ENCODE data around the gene GFY.
A peak's percentile ranks its signal among the peaks of the same experiment; 100 is the strongest.

GFY gene

DNA sequence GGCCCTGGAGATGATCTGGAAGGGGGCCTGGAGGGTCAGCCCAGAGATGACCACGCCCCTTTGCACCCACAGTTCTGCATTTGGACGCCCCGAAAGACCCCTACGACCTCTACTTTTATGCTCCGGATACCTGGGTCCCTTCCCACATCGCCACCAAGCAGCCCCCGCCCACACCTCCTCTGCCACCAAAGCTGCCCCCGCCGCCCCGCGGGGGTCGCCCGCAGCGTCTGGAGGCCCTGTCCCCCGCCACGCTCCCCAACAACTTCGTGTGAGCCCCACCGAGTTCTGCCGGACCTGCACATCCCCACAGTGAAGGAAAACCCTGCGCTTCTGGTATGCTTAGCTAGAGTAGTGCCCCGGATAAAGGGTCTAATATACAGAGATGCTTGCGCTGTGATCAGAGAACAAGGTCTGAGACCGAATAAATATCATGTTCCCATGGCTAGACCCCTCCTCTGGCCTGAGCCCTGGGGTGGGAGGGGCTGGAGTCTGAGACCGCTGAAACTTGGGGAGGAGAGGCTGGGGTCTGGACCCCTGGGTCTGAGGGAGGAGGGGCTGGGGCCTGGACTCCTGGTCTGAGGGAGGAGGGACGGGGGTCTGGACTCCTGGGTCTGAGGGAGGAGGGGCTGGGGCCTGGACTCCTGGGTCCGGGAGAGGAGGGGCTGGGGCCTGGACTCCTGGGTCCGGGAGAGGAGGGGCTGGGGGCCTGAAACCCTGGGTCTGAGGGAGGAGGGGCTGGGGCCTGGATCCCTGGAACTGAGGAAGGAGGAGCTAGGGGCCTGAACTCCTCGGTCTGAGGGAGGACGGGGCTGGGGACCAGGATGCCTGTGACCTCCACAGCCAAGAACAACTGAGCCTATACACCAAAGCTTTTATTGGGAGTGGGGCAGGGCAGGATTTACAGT is 3.6 kb downstream of the GFY start:
- DNase-seq (ENCODE audit: low spot score) = no peak

DNA sequence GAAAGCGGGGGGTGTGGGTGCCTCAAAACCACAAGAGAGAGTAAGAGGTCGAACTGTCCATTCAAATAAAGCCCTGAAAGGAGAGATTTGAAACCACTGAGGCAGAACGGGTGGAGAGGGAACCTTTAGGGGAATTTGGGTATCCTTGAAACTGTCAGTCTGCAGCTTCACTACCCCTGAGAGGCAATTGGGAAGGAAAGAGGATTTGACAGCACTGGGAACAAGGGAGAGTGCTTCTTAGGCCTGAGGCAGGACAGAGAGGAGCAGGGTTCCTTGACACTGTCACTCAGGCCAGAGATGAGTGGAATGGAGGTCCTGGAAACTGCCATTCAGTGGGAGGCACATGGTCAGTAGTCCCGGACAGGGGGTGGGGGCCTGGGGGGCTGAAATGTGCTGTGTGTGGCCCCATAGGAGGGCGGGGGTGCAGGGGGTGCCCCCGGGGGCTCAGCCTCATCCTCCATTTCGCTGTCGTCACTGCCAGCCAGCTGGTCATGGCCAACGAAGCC is 5.0 kb downstream of the GFY start:
- DNase-seq (ENCODE audit: low spot score) = no peak

DNA sequence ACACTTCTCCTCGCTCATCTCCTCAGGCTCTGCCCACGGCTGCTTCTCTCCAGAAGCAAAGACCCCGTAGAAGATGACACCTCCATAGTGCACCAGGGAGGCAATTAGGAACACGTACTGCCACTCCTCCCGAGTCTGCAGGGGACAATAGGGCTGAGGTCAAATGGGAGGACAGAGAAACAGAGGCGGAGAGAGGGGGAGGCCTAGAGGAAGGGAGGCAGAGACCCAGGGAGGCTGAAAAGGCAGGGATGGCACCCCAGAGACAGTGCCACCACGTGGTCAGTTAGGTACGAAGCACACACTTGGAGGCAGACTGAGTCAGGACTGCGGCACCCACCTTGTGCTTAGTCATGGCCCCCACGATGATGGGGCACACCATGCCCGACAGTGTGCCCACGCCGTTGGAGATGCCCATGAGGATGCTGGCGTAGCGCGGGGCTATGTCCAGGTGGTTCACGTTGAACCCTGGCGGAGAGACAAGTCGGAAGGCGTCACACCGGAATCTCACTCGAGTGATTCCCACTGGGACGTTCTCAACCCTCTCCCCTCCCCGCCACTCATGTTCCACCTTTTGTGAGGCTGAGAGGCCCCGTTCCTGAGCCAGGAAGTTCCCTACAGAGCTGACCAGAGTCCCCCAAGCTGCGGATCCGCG is 5.6 kb downstream of the GFY start:
- no peak for DNase-seq (ENCODE audit: low spot score)

DNA sequence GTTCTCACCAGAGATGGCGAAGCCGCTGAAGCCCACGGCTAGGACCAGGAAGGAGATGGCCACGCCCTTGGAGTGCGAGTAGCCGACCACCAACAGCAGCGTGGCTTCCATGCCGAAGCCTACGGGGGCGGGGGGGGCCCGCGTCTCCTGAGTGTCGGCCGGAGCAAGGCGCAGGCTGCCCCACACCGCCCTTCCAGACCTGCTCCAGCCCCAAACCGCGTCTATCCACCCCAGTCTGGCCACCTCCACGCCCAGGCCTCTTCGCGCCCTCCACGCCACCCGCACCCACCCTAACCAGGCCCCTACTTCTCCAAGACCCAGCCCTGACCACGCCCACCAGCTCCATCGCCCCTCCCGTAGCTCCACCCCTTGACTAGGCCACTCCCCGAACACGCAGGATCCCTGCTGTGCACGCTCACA is 6.2 kb downstream of the GFY start:
- DNase-seq (ENCODE audit: low spot score) = no peak

DNA sequence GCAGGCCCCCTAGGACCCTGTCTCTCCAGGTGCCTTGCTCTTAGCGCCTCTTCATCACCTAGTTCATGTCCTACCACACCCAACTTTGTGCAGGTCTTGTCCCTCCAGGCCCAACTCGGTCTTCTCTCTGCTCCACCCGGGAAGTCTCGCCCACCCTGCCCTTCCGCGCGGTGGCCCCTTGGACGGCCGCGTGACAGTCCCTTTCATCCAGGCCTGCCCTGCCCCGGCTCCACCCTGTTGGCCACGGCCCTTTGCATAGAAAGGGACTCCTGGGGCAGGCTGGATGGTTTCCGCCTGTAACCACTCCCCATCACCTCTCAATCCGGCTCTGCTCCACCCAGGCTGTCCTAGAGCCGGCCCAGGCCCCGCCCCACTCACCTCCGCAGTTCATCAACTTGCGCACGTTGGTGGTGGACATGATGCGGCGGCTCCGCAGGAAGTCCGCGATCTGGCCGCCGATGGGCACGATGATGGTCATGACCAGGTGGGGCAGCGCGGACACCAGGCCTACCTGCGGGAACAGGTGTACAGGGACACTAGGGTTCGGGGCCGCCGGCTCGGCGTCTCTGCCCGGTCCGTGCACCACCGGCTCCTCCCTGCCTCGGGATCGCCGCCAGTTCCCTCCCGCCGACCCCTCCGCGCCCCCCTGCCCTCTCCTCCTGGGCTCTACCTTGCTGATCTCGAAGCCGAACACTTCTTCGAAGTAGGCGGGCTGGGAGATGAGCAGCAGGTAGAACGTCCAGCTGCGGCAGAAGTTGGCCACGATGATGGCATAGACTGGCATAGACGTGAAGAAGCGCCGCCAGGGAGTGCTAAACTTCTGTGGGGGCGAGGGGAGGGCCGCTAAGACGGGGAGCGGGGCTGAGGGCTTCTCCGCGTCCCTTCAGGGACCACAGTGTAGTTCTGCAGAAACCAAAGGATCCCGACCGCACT is 7.2 kb downstream of the GFY start:
- peak; percentile 54 for DNase-seq (ENCODE audit: low spot score)

DNA sequence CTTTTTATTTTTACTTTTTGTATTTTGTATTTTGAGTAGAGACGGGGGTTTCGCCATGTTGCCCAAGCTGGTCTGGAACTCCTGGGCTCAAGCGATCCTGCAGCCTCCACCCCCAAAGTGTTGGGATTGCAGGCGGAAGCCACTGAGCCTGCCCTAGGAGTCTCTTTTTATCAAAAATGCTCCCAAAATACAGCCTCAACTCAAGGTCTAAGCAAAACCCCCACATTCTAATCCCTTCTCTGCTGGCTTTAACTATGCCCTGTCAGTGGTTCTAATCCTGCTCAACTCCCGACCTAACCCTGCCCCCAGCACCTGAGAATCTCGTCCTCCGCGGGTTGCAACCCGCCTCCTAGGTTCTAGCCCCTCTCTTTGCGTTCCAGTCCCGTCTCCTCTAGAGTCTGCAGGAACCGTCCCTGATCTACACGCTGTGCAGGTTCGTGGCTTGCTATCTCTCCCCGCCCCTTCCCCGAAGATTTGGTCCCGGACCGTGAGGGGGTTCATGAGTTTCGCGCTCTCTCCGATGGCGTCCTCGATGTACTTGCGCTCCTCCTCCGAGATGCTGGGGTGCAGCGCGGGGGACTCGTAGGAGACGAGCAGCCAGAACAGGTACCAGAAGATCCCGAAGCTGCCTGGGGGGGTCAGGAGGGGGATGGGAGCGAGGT is 8.2 kb downstream of the GFY start:
- no peak for DNase-seq (ENCODE audit: low spot score)

DNA sequence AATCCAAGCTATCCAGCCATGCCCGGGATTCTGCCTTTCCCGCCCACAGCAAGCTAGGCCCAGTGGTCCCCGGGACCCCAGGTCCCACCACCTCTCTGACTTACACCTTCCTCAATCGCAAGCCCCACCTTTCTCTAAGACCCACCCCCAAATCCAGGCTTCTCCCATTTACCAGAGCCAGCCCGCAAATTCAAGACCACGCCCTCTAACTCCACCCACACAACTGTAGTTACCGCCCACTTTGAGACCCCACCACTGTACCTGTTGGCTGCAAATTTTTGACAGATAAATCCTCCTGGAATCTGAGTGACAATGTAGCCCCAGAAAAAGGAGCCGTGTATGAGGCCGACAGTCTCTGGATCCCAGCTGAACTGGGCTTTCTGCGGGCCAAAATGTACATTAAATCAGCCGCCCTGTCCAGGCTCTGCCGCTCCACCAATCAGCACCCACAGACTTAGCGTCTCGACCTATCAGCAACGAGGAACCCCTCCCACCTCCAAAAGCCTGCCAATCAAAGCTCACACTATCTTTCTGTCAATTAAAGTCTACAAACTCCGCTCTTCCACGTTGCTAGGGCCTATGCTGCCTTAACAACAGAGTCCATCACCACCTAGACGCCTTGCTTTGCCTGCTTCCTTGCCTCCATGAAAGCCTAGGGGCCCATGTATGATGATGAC is 9.9 kb downstream of the GFY start:
- DNase-seq (ENCODE audit: low spot score) = no peak

DNA sequence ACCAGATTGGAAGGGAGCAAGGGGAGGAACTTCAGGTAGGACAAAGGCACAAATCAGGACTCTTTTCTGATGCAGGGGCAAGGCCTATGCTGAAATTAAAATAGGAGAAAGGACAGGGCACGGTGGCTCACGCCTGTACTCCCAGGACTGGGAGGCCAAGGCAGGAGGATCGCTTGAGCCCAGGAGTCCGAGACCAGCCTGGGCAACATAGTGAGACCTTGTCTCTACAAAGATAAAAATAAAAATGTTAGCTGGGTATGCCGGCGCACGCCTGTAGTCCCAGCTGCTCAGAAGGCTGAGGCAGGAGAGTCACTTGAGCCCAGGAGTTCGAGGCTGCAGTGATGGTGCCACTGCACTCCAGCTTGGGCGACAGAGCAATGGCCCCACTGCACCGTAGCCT is 10.5 kb downstream of the GFY start:
- no peak for DNase-seq (ENCODE audit: low spot score)

DNA sequence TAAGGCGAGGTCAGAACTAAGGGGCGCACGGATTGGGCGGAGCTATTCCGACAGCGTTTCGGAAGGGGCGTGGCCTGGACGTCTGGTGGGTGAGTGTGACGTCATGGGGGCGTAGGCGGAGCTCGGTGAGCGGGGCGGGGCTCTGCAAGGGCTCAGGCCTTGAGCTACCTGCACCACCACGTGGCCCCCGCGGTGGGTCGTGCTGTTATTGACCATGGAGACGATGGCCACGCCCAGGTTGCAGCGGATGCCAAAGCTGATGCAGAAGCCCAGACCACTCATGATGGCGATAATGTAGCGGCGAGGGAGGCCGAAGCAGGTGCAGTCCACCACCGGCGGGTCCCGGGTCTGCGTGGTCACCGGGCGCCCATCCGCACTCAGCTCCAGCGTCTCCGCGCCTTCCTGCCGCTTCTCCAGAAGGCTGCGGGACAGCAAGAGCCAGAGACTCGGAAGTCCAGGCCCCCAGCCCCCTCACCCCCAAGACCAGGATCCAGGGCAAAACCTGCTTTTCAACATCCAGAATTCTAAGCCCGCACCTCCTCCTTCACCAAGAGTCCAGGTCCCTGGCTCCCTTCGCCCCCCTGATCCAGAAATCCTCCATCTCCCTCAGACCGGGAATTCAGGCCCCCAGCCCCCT is 11.3 kb downstream of the GFY start:
- DNase-seq (ENCODE audit: low spot score) = peak; percentile 74

DNA sequence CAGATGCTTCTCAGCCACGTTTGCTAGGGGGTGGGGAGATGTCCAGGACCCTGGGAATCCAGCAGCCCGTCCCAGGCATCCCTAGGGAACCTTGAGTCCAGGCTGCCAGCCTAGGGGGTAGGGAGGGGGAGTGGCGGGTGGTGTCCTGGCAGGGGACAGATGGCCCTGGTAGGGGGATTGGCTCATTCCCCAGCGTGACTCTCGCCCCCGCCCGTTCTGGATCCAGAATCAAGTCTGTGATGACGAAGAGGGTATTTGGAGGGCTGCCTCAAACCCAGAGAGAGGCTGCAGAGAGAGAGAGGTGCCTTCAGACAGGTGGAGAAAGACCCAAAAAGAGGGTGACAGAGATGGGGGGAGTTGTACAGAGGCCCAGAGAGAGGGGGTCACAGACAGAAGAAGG is 12.0 kb downstream of the GFY start:
- DNase-seq (ENCODE audit: low spot score) = no peak

DNA sequence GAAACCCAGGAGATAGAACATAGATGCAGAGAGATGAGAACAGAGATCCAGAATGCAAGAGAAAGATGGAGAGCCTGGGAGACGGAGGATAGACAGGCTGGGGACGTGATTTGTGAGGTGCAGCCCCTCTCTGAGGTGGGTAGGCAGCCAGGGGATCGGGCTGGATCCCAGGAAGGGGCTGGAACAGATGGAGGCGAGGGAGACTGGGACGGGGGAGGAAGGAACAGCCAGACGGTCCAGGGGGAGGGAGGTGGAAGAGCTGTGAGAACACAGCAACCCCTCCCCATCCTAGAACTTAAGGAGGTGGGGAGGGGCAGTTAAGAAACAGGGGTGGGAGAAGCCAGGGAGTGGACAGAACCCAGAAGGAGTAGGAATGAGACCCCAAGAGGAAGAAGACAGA is 13.1 kb downstream of the GFY start:
- DNase-seq (ENCODE audit: low spot score) = no peak

DNA sequence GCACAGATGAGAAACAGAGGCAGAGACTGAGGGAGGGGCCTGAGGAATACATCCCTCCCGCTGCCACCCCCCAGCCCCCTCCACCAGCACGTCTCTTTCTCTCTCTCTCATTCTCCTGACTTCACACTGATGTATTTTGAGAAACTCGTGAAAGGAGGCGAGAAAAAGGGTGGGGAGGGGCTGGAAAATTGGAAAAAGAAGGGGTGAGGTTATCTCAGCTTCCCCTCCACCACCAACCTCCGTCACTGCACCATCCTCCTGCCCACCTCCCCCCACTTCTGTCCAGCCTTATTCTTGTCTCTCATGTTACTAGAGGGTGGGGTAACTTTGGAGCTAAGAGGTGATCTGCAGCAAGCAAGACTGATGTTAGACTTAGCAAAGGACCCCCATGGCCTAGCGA is 14.6 kb downstream of the GFY start:
- DNase-seq (ENCODE audit: low spot score) = no peak

DNA sequence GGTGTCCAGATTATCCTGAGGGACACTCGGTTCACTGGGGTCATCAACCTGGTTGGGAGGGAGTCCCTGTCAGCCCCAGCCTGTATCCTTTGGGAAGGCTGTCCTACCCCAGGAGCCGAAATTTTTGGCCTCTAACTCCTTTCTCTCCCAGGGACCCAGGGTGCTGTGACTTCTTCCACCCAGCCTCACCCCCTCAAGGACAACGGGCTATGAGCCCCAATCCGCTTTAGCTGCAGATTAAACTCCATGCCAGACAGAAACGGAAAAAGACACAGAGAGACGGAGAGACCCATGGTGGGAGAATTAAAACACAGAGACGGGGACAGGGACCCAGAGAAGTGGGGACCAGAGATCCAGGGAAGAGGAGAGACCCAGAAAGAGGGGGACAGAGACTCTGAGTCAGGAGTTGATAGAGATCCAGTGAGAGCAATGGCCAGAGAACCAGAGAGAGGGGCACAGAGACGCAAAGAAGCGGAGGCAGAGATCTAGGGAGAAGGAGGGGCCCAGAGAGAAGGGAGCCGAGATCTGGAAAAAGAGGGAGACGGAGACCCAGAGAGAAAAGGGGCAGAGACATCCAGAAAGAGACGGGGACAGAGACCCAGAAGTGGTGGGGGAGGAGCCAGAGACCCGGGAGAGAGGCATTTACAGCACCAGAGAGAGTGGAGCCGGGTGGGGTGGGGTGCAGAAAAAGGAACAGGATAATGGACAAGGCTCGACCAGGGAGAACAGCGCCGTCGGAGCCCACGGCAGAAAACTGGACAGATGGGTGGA is 15.4 kb downstream of the GFY start:
- DNase-seq (ENCODE audit: low spot score) = no peak

DNA sequence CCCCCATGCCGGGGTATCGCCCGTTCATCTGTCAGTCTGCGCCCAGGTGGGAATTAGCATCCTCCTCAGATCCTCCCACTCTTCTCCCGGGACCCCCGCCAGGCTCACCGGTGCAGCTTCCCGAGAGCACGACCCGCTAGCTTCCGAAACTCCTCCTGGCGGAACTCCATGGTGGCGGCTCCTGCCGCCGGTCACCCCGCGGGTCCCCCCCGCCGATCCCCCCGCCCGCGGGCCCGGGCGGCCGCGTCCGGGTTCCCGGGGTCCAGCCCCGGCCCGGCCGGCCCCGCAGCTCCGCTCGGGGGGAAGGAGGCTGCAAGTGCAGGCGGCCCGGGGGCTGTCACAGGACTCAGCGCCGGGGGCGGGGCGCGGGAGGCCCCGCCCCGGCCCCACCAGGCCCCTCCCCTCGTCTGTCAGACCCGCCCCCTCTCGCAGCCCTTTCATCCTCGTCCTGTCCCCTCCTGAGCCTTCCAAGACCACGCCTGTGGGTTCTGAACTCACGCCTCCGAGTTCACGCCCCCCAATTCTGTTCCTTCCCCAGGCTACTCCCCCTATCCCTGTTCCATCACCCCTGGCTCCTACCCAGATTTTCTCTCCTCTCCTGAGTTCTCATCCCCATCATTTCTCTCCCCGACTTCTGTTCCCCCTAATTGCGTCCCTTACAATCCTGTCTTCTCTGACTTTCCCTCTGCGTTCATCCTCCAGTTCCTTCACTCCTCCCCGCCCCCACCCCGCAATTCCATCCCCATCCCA is 16.2 kb downstream of the GFY start, which contains the start of gene SLC17A7:
SLC17A7 (minus strand) TSS at position 318 of the 750 bp plus-strand sequence; CDS start at position 170, 148 bp downstream.
- peak; percentile 82 for DNase-seq (ENCODE audit: low spot score)

DNA sequence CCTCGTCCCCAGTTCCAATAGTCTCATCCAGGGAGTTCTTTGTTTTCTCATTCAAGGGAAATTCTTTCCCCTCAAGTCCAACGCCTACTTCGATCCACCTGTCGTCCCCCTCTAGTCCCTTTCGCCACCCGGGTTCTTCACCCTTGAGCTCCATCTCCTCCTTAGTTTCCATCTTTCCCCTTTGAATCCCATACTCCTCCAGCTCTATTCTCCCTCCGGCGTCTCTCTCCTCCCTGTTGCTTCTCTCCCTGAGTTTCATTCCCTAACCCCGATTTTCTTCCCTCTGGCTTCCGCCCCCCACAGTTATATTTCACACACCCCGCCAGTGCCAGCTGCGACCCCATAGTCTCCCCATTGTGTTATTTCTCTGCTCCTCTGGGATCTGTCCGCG is 16.8 kb downstream of the GFY start:
- DNase-seq (ENCODE audit: low spot score) = no peak

DNA sequence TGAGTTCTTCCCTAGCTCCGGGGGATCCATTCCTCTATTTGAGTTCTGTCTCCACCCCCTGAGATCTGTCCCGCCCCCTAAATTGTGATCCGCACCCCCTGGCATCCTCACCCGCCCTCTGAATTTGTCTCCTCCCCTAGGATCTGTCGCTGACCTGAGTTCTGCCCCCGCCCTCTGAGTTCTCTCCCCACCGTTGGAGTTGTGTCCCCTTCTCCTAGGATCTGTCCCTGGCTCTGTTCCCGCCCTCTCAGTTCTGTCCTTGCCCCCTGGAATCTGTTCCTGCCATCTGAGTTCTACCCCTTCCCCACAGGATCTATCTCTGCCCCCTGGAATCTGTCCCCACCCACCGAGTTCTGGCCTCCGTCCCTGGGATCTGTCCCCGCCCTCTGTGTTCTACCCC is 17.2 kb downstream of the GFY start:
- no peak for DNase-seq (ENCODE audit: low spot score)

DNA sequence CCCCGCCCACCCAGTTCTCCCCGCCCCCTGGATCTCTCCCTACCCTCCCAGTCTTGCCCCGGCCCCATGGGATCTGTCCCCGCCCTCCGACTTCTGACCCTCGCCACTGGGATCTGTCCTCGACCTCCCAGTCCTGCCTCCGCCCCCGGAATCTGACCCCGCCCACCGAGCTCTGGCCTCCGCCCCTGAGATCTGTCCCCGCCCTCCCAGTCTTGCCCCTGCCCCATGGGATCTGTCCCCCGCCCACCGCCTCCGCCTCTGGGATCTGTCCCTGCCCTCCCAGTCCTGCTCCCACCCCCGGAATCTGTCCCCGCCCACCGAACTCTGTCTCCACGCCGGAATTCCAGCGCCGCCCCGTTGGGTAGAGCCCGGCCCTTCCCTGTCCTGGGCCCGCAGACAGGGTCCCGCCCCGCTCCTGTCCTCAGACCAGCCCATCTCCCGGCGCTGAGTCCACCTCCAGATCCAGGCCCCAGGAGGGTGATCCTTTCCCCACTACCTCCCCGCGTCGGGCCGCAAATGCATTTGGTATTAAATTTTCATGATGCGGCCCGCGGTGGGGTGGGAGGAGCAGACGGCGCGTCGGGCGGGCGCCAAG is 17.7 kb downstream of the GFY start:
- DNase-seq (ENCODE audit: low spot score) = peak; percentile 84

DNA sequence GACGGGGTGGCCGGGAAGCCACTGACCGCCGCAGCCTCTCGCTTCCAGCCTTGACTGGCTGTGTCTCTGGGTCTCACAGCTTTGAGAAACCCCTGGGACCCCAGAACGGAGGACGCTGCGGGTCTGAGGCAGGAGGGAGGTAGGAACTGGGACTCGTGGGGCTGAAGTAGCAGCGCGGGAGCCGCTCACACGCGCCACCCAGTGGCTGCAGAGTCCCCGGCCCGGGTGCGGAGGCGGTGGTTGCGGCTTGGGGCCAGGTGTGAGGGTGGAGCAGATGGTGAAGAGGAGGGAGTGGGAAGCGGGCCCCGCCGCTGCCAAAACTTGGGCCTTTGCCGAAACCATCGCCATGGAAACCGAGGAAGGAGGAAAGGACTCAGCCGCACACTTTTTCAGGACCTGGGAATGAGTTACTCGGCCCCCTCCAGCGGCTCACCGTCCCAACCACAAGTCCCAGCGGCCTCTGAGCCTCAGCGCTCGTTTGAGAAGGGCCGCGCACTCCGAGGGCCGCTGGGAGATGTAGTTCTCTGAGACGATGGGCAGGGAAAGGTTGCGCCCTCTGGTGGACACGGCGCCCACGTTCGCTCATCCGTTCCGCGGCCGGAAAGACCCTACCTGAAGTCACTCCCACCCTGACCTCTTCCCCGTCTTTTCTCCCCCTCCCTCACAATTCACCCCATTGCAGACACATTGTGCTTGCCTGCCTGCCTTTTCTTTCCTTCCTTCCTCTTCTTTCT is 18.3 kb downstream of the GFY start:
- peak; percentile 69 for DNase-seq (ENCODE audit: low spot score)

Measured in iPS-NIHi11 (cell line).